ENCODE results near the gene THTPA. TPM values are rescaled to one million over a fixed set of nuclear protein-coding genes. Genes with fewer than 3 reads are reported as not detected.

THTPA gene, protein sequence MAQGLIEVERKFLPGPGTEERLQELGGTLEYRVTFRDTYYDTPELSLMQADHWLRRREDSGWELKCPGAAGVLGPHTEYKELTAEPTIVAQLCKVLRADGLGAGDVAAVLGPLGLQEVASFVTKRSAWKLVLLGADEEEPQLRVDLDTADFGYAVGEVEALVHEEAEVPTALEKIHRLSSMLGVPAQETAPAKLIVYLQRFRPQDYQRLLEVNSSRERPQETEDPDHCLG
- 10.5 TPM for polyA plus RNA-seq (2013, experiment 1 of 2; ENCODE audit: insufficient read length)
- polyA plus RNA-seq (2013, experiment 2 of 2; ENCODE audit: insufficient read length), result 10.3 TPM

DNA sequence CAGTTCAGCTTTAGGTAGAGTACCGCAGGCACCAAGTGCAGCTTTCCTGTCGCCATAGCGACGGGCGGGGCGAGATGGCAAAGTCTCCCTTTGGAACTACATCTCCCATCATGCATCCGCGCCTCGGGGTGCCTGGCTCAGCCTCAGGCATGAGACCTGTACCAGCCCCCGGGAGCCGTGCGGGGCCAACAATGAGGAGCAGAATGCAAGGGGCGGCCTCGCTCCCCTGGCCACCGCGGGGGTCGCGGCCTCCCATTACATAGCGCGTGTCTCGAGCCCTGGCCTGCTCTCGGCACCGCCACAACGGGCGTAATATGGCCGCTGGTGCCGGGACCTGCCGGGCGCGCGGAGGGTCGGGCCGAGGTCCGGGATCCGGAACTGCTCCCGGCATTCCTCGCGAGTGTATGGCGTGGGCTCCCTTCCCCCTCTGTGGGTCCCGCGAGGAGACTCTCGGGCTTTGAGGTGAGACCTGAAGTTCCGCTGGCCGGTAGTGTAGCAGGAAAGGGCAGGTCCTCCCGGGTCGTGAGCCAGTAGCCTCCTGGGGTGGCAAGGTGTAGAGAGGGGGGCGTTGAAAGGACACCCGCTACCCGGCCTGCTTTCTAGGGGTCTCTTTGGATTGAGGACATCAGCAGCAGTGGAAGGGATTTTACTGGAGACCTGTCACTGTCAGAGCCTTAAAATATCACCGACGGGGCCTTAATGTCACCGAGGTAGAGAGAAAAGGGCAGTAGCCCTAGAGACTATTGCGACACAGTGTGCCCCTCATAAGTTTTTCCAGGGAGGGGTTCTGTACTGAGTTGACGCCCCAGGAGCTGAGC is at the start of gene THTPA:
THTPA (plus strand) TSS at position 390 of the 818 bp plus-strand sequence. CDS start 487 bp downstream, outside the sequence.
- DNase-seq, result peak; percentile 89

DNA sequence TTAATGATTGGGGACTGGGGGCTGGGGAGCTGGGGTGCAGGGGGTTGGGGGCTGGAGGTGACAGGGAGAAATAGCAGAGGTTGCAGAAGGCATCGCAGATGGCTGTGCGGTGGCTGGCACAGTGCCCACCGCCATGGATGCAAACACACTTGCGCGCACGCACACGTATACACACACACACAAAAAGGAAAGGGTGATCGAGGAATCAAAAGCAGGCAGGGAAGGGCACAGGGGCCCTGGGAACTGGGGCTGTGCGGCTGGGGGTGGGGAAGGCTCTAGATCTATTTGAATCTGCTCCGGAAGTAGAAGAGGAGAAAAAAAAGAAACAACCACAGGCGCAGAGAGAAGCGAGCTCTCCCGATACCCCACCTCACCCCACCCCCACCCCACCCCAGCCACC is 43.9 kb upstream of the THTPA start:
- DNase-seq, result no peak

DNA sequence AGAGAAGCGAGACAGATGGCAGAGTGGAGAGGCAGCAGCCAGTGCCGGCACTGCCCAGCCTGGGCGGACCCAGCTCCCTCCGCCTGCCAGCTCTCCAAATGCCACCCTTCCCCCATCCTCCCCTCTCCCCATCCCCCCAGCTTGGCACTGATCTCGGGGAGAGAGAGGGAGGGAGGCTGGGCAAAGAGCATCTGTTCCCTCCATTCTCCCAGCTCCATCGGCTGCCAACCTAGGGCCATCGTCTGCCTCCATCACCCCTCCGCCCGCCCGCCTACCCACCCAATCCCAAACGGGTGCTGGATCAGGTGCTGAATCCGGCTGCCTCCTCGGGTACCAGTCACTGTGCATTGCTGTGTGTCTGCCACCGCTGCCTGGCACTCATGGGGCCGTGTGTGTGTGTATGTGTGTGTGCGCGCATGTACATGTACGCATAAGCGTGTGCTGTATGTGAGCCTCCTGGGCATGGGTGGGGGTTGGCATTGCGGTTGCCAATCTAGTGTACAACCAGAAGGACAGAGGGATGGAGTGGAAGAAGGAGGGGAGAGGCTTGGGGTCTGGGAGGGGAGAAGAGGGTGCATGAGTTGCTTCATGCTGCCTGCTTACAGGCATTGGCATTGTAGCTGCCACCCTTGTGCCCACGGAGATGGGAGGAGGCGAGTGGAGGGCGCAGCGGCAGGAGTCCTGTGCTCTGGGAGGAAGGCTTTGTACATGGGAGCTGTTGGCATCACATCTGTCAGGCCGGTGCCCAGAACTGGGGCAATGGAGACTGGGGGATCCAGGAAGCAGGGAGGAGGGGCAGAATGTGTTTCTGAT is 42.9 kb upstream of the THTPA start:
- no peak for DNase-seq

DNA sequence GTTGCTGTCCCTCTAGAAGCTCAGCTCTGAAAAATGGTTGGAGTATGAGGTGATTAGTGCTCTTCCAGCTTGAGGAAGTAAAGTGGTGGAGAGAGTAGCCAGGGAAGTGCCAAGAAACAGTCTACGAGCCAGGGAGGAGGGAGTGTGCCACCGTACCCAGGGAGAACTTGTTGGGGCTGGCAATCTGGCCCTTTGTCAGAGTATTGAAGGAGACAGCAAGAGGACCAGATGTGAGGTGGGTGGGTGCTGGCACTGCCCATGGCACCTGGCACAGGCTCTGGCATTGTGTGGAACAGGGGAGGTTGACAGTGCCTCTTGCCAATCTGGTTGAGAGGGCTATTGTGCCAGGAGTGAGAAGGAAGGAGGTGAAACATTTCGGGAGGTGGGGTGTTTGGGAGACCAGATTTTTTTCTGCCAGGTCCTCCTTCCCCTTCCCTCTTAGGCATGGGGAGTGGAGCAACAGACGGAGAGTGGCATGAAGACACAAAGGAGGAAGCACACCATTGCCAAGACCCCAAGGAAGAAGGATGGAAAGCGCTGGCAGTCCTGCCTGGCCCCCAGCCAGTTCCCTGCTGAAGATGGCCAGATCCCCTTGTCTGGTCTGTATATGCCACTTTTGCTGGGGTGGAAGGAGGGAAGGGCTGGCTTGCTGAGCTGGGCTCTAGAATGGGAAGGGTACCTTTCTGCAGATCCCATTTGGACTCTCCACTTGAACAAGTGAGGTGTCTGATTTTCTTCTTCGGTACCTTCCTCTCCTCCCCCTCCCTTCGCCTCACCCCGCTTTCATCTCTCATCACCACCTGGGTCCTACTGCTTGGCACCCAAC is 42.0 kb upstream of the THTPA start:
- no peak for DNase-seq

DNA sequence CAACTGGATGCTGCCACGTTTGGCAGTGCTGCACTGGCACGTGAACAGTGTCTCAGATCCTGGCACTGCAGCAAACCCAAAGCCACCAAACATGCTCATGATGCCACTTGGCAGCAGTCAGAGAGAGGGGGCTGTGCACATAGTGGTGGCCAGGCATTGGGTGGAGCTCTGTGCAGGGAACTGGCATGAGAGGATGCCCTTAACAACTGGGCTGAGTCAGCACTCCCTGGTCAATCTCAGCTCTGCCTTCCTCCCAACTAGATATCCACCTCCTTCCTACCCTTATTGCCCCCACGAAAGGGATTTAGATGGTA is 41.5 kb upstream of the THTPA start:
- DNase-seq, result no peak

DNA sequence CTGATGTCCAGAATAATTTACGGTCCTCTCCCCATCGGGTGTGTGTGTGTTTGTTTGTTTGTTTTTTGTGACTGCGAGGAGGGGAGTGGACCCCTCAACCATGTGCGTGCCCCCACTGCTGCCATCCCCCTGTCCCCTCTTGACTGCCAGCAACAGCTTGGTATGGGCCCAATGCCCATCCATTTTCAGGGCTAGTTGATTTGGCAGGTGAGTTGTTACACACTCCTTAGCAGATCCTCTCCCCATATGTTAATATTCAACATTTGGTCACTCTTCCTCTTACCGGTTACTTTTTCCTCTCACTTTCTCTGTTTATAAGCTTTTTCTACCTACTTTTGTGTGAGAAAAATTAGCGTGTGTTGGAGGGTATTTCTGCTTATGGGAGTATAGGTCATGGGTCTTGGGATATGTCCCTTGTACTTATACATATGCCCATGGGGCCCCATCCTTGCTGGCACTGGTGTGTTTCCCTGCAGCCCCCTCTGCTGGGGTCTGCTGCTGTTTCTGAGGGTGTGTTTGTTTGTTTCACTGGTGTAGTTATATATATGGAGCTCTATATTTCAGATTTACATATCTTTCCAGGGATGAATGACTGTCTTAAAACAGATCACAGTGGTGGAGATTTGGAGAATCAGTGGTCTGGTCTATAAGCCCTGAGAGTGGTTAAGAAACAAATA is 38.3 kb upstream of the THTPA start:
- no peak for DNase-seq

DNA sequence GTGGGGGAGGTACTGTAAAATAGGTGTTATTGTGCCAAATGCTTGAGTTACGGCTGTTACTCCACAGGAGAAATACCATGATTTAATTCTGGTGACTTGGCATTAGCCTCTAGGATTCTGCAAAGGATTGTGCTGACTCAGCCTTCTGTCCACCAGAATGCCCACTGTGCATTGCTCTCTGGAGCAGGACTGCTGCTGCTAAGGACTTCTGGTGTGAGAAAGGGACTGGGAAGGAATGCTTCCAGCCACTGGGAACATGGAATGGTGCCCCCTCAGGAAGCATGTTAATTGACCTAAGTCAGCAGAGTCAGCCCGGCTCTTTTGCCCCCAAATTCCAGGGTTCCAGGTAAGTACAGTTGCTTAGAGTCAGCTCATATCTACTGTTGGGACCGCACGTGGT is 37.4 kb upstream of the THTPA start:
- peak; percentile 10 for DNase-seq

DNA sequence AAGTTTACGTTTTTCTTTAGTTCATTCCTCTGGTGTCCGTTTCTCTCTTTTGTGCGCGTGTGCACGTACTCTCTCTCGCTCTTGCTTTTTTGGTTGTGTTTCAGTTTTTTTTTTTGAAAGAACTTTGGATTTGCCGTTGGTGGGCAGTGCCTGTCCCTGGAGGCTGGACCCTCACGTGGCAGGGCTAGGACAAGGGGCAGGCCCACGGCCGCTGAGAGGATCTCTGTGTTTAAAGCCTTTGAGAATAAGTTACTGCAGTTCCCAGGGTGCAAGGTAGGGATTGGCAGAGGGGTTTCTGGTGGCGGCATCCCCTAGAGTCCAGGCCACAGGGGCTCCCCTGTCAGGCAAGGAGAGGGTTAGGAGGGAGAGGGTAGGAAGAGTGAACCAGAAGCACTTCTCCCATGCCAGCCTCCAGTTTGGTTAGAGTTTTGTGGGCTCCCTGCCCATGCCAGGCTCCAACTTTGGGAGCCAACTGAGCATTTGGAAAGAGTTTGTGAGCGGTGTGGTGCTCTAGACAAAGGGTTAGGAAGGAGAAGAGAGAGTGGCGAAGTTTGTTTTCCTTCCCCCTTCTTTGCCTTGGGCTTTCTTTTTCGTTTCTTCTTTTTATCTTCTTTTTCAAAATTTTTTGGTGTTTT is 35.1 kb upstream of the THTPA start:
- no peak for DNase-seq

DNA sequence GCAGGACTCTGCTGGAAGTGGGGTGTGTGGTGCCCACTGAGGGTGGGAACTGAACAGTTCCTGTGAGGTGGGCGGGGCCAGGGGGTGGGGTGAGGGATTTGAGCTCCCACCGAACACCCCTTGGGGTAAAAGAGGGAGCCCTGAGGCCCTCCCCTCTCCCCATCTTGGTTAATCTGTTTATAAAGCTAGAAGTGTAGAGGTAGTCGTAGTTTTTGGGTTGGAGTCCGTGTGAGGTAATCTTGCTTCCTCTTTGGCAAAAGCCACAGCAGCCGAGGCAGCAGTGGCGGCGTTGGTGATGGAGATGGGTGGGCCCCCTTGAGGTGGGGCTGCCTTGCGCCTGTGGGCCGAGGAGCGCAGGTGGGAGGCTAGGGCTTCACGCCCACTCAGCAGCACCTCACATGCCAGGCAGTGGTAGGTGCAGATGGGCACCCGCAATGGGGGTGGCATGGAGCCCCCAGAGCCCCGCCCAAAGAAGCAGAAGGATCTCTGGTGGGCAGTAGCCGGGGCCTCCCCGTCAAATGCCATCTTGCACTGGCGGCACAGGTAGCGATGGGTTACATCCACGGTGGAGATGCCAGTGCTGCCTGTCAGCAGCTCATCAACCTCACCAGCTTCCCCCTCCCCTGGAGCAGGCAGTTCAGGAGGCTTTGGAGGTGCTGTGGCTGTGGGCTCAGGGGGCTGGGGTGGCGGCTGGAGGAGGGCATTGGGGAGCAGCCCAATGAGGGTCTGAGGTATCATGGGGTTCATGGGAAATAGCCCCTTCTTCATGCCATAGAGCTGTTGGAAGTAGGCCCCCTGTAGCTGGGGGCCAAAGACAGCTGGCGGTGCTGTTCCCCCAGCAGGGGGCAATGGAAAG is 34.1 kb upstream of the THTPA start:
- DNase-seq, result no peak

DNA sequence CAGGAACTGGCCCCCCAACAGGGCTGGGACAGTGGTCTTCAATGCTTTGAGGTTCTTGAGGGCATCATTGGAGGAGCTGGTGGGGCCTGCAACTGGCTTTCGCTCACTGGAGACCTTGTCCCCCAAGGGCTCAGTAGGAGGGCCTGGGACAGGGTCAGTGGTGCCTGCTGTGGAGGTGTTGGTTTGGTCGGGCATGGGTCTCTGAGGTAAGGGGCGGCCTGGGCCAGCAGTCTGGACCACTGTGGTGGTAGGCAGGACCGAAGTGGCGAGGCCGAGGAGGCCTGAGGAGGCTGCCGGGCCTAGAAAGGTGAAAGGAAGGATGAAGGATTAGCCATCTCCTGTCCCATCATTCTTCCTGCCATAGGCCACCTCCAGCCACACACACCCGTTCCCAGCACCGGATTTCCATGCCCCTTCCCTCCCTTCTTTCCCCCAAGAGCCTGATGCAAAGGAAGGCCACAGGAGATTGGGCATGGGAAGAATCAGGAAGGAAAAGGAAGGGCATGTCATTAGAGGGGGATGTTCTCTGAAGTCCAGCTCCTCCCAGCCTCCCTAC is 33.4 kb upstream of the THTPA start:
- DNase-seq, result no peak

DNA sequence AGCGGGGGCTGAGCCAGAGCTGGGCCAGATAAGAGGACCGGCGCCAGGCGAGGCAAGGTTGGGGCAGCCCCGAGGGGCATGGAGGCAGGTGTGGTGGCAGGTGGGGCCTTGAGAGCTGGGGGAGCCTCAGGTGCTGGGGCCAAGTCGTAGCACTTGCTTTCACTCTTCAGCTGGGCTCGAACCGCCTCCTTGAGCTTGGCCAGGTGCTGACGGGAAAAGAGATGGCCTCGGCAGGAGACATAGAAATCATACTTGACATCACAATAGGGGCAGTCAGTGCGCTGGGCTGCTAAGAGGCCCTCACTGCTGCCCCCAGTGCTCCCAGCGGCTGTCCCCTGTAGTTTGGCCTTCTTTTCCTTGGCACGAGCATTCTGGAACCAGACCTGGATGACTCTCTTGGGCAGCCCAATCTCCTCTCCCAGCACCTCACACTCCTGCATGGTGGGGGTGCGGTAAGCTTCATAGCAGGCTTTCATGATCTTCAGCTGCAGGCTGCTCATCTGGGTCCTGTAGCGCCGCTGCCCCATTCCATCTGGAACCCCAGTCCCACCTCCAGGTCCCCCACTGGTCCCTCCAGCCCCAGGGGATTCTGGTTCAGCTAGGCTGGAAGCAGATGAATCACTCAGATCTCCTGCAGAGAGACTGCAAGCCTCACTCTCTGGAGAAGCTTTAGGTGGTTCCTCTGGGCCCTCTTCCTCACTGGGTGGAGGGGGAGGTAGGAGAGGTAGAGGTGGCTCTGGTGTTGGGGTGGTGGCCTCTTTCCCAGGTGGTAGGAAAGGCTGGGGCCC is 32.6 kb upstream of the THTPA start:
- no peak for DNase-seq

DNA sequence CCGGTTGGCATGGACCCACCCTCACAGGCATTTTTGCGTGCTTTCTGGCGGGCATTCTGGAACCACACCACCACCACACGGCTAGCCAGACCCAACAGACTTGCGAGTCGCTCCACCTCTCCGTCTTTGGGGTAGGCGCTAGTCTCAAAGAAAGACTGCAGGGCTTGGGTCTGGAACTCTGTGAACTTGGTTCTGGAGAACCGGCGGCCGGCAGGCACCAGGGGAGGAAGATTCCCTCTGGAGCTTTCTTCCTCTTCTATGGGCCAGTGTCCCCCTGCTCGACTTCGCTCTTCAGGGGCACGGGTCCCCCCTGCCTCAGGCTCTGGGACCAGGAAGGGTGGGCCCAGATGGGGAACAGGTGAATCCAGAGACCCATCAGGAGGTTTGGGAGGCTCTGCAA is 31.1 kb upstream of the THTPA start:
- no peak for DNase-seq

DNA sequence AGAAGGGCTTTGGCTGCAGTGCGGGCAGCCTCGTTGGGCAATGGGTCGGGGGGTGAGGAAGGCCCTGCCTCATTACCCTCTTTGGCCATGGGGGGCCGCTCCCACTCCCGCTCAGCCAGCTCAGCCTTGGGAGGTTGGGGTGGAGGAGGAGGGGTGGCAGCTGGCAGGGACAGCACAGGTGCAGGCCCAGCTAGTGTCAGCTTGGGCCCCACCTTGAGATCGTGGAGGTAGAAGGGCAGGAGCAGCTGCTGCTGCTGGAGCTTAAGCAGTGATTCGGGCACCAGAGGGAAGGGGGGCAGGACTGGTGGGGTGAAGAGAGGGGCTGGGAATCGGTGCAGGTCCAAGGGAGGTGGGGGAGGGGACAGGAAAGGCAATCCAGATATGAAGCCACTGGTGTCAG is 30.5 kb upstream of the THTPA start:
- no peak for DNase-seq

DNA sequence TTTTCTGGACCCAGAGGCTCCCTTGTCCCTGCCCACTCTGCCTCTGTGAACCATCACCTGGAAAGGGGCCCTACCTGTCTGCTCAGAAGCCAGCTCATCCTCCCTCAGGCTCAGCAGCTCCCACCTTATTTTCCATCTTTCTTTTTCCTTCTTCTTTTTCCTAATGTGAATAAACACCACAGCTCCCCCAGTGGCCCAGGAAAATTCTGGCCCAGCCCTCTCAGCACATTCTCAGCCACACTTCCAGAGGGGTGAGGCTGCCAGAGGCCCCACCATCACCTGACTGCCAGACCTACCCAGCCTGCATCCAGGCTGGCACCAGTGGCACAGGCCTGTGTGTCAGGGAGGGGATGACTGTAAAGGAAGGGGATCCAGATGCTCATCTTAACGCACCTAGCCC is 27.5 kb upstream of the THTPA start:
- no peak for DNase-seq

DNA sequence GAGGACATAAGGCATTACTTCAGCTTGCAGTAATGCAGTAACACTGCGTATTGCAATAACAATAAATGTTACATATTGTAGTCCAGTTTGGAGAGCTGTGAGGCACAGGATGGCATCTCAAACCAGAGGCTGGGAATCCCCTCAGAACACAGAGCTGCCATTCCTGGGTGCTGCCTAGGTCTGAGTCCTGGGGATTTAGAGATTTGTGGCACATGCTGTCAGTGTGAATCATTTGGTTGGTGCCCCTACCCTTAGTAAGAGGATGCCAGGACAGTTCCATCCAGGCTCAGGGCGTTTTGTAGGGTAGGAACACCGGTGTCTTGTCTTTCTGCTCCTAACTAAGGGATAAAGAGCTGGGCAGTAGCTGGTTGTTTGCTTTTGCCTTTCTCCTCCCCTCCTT is 27.1 kb upstream of the THTPA start:
- DNase-seq, result no peak

DNA sequence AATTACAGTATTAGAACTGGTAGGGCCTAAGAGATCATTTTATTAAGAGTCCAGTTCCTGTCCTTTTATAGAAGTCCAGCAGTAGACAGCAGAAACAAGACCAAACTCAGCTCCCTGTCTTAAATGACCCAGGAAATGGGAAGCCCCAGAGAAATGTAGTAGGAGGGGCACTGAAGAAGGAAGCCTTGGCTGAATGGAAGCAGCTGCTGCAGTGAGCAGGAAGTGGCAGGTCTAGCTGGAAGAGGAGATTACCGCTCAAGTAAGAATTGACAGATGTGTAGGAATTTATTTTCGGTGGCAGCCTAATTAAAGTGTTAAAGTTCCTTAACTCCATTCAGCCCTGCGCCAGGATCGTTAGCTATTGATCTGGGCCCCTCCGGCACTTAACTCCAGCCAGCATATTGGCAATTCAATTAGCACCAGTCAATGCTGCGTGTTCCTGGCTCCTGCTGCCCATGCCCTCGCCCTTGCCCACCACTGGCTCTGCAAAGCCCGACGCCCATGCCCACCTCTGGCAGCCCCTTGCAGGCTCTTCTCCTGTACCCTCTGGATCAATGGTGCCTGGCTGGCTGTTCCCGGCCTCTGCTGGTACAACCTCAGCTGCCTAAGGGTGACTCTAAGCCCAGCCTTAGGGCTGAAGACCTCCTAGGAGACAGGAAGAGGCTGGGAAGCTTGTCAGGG is 25.6 kb upstream of the THTPA start:
- no peak for DNase-seq

DNA sequence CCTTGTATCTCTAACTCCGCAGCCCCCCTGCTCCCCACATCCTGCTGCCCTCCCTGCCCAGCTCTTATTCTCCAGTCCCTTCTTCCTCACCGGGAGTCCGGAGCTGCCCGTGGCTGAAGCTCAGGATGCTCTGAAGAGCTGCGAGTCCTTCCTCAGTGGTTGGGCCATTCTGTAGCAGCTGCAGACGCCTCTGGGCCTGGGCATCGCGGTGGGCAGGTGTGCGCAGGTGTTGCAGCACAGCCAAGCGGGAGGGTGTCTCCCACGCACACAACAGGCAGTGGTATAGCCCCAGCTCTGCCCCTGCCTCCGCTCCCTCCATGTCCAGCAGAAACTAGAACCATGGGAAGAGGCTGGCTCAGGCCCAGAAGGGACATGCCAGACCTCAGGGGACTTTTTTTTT is 24.7 kb upstream of the THTPA start:
- no peak for DNase-seq

DNA sequence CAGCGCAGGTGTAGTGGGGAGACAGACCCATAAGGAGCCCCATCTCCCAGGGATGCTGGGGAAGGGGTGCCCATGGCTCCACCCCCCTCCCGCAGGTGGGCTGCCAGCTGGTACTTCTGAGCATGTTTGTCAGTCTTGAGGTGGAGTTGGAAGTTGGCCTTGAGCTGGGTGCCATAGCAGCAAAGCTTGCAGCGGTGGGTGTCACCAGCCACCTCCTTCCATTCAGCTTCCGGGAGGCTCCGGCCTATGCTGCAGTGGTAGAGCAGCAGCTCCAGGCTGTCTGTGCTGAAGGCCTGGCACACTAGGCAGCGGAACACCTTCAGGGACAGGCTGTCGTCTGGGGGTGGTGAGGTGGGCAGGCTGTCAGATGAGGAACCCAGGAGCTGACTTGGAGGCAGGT is 23.4 kb upstream of the THTPA start:
- no peak for DNase-seq
